DOHH2 (cell line): Measurements from ENCODE around the gene EIF2S3.

Source experiments
- CTCF ChIP-seq: fragments of 200-600 bp; sonication (generic); IDR thresholded peaks from one replicate; pipeline ENCODE4 v1.5.1; 2014; ENCODE audit warnings: antibody characterized with exemption, mild to moderate bottlenecking, low read depth, low read length; ENCODE audit not compliant: poor library complexity, severe bottlenecking
- EZH2phosphoT487 ChIP-seq: fragments of 200-600 bp; sonication (generic); IDR thresholded peaks from 2 replicates; pipeline ENCODE4 v1.6.1; 2017; ENCODE audit warnings: borderline replicate concordance, mild to moderate bottlenecking, antibody characterized with exemption, low read length, moderate library complexity, mixed read lengths

GRCh38 chrX:24093746-24094145 is 39.0 kb downstream of the EIF2S3 start:
- no peak for TF ChIP-seq CTCF
- no peak for TF ChIP-seq EZH2phosphoT487
